ENCODE data around the gene KCNJ12.
"Not testable (repeated sequence)": the region's sequence is repeated elsewhere in the genome, so short reads cannot be mapped to it uniquely, and the experiment has no call there.

Gene KCNJ12

DNA sequence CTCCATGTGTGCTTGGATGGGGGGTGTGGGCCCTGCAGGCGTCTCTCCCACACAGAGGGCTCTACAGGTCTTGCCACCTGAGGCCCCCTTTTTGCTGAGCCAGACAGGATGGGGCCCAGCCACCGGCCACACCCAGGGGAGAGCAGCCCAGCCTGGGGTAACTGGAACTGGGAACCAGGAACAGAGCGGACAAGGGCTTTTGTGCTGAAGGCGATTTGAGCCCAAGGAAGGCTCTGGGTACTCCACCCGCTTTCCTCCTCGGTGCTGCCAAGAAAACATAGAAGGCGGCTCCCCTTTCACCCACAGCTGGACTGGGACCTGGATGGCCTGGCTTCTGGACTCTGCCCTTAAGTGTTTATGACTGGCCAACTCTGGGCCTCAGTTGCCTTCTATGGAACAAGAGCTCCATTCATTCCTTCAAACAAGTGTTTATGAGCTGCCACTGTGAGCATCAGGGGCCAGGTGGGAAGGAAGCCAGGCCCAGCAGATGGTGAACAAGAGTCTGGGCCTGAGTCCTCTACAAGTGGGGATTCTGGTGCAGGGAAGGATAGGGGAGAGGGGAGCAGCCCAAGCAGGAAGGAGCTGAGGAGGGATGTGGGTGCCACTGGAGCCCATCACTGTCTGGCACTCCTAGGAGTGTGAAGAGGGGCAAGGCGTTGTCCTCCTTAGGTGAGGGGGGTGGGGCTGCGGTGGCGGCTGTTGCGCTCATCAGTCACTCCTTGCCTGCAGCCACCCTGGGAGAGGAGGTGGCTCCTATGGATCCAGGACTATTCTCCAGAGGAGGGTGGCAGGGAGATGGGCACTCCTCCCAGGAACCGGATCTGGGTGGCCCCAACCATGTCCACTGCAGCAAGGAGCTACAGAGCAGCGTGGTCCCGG lies 46.4 kb downstream of the KCNJ12 start:
- DNase-seq: peak; percentile 24

DNA sequence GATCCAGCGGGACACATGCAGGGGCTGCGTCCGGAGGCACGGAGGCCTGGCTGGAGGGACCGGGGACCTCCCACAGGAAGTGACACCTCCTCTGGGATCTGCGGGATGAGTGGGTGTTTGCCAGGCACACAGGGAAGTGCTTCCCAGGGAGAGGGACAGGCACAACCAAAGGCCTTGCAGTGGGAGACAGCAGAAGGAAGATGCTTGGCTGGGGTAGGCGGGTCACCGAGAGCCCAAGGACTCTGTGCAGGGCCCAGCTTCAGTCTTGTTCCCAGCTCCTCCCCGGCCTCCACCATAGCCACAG lies 47.0 kb downstream of the KCNJ12 start:
- DNase-seq: not testable (repeated sequence)

DNA sequence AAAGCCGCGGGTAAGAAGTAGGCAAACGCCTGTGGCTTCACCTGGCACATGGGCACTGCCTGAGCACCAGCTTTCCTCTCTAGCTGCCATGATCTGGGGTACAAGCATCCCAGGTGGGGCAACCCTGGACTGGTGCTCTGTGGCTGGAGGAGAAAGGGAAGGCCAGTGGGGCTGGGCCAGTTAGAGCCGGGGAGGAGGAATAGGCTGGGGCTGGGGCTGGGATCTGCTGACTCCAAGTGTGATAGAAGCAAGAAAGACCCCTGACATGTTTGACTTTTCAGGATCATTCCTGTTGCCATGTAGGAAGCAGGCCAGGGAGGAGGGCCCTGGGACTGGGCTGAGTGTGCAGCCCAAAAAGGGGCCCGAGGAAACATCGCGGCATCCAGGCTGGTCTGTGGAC lies 48.5 kb downstream of the KCNJ12 start:
- DNase-seq: not testable (repeated sequence)

DNA sequence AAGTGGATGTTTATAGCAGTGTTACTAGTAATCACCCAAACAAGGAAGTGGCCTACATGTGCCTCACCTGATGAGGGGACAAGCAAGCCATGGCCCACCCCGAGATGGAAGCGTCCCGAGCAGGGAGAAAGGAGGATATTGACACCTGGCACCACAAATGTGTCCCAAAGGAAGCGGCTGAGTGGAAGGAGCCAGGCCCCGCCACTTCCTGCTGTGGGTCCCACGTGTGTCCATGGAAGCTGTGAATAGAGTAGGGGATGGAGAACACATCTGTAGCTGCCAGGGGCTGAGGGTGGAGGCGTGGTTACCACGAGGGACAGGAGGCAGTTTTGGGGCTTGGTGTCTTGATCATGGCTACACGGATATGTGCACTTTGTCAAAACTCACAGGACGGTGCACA lies 49.2 kb downstream of the KCNJ12 start:
- DNase-seq: no peak

DNA sequence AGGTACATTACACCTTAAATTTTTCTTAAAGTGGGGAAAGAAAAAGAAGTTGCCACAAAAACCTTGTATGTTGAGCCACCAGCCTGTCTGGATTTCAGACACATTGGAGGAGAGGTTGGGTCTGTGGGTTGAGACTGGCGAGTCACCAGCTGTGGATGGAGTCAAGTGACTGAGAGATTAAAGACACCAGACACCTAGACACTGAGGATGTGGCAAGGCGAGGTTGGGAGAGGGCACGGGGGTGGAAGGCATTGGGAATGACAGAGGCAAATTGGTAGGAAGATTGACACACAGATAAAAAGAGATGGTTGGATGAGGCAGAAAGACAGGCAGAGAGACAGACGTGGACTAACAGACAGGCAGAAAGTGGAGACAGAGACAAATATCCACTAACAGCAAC lies 49.6 kb downstream of the KCNJ12 start:
- no peak for DNase-seq

DNA sequence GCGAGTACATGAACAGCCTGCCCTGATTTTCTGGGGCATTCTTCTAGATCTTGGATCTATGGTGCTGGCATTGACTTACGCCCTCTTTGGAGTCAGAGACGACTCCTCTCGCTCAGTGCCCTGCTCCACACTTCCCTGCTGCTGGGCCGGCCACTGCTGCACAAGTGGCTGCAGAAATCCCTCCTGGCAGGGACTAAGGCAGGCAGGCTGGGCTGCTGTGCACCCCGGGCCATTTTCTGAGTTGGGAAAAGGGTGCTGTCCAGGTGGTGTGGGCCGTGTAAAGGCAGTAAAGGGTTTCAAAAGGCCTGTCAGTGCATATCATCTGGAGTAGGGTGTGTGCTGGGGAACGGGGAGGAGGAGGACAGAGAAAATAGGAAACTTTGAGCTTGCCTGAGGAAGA lies 50.1 kb downstream of the KCNJ12 start:
- DNase-seq: not testable (repeated sequence)

DNA sequence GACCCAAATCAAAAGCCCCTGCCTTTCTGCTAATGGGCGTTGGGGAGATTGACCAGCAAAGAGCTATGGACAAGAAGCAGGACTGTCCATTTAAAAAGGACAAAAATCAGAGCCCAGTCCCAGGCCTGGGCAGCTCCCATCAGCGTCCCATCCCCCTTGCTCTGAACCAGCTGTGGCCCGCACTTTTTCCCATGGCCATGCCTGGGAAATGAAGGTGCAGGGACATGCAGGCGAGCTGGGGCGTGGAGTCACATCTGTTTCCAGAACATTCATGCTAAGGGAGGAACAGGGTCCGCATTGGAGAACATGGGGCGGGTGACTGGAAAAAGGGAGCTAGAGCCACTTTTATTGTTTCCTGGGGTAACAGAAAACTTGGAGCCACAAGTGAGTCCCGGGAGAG lies 50.7 kb downstream of the KCNJ12 start:
- not testable (repeated sequence) for DNase-seq

DNA sequence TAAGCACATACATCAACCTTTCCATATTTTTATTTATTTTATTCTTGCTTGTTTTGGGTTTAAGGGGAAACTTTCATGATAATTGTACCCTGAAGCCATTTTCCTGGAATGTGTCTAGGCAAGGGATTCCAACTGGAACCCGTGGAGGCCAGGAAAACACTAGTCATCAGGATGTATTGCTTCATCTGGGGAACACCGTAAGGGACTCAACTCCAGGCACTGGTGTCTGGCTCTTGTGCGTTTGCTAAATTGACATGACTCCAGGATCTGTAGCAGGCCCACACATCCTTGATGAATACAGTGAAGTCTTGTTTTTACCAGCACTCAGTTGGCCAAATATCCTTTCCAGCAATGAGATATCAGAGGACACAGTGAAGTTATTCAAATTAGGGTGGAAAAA lies 51.6 kb downstream of the KCNJ12 start:
- DNase-seq: not testable (repeated sequence)

DNA sequence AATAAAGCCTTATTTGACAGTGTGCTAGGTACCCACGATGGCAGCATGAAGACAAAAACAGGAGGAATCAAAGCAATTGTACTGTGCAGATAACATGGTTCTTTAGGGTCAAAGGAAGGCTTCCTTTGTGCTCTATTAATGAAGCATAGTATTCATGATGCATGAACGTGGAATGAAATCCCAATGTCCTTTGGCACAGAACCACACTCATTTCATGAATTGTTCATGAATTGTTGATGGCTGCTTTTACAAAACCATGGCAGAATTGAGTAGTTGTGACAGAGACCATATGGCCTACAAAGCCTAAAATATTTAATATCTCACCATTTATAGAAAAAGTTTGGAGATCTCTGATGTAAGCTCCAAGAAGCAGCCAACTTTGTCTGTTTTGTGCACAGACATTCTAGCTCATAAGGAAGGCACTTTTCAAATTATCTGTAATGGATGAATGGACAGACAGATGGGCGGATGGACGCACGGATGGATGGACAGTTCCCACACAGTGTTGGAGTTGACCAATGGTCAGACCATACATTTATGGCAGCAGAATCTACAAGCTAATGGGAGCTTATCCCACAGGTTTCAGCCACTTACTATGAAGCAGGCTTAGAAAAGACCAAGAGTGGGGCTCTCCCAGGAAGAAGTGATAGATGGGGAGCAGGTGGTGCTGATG lies 52.7 kb downstream of the KCNJ12 start:
- not testable (repeated sequence) for DNase-seq

DNA sequence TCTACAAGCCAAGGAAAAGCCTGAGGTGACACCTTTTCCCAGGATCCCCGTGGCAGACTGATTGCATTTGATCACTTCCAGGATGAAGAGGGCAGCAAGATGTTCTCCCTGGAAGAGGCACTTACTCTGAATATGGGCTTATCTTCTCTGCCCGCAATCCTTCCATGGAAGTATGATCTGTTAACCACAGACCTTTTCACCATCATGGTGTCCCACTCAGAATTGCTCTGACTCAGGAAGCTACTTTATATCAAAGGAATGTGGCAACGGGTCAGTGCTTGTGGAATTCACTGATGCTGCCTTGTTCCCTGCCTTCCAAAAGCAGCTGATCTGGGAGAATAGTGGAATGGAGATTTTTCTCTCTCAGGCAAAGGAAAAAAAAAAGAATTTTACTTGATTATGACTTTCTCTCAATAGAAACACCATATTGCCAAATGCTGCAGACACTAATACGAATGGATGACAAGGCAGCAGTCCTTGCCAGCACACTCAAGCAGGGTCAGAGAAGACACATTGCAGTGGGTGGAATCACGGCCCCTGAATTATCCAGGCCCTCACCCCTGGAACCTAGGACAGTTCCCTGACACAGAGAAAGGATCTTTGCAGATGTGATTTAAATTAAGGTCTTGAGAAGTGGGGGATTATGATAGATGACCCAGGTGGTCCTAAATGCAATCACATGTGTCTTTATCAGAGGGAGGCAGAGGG lies 53.9 kb downstream of the KCNJ12 start:
- DNase-seq: not testable (repeated sequence)

DNA sequence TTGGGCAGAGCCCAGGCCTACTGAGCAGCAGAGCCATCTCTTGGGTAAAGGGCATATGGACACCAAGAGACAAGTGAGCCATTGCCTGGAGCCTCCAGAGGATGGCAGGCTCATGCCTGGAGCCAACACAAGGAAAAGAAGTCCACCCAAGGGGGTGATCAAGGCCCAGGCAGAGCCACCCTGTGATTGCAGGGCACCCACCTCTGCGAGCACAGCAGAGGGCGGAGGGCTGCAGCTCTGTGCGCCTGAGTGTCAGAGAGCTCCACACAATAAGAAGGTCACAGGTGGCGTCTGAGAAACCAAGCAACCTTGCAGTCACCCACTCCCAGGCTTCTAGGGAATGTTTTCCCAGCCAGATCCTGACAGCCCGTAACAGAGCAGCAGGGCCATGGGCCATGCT lies 57.8 kb downstream of the KCNJ12 start:
- DNase-seq: not testable (repeated sequence)

DNA sequence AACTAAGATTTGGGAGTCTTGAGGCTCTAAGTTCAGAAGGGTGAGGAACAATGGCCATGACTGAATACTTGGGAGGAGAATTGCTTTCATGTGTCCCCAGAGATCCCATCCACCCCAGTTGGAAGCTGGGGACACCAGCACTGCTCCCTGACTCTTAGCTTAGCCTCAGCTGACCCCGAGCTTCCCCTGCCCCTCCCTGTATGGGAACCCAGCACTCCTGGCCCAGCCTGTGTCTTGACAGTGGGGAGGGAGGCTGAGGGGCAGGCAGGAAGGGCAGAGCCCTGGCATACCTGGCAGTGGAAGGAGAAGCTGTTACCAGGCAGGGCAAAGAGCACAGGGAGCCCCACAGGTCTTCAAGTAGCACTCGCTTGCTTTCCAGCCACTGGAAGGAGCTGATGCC lies 58.8 kb downstream of the KCNJ12 start:
- DNase-seq: not testable (repeated sequence)

DNA sequence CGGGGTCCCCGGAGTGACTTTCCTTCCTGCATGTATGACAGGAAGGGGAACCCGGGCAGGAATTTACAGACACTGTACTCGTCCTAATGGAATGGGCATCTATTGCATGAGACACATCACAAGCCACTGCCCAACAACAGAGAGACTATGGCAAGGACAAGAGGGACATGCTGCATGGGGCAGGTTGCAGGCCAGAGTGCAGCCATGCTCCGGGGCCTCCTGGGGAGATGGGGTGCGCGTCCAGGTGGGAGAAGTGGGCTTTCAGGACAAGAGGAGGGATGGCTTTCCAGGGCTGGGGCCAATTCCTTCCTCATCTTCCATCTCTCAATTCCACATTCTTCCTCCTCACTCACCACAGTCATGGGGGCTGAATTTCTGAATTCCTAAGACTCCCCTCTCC lies 60.3 kb downstream of the KCNJ12 start:
- not testable (repeated sequence) for DNase-seq

DNA sequence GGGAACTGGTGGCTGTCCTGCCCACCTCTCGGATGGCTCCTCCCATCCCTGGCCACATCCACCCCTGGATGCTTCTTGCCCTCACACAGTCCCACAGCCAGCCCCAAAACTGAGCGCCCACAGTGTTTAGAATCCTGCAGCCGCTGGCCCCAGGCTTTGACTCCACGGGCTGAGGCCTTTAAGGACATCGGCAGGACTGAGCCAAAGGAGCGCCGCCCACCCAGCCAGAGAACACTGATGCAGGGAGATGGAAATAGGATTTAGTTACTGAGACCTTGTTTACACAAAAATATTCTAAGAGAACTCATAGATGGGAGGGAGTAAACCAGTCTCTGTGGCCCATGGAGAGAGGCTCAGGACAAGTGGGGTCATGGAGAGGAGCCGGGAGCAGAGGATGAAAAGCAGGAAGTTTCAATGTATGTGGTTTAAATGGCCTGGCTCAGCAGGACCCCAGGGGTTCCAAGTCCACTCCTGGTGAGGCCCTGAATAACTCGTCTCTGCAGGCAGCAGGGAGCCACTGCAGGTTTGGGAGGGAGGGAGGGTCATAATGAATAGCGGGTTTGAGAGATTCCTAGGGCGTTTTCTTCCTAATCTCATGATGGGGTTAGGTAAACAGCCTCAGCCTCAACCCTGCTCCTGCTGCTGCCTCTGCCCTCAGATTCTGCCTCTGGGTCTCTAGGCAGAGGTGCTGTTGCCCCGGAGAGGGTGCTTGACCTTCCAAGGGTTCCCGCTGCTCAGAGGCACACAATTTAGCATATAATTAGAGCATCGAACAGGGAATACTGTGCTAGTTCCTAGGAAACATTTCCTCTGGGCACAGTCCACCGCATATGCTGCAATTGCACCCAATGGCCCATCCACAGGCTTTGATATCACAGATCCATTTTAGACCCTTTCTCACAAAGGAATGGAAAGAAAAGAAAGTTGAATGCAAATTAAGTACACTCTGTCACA lies 61.0 kb downstream of the KCNJ12 start:
- not testable (repeated sequence) for DNase-seq

DNA sequence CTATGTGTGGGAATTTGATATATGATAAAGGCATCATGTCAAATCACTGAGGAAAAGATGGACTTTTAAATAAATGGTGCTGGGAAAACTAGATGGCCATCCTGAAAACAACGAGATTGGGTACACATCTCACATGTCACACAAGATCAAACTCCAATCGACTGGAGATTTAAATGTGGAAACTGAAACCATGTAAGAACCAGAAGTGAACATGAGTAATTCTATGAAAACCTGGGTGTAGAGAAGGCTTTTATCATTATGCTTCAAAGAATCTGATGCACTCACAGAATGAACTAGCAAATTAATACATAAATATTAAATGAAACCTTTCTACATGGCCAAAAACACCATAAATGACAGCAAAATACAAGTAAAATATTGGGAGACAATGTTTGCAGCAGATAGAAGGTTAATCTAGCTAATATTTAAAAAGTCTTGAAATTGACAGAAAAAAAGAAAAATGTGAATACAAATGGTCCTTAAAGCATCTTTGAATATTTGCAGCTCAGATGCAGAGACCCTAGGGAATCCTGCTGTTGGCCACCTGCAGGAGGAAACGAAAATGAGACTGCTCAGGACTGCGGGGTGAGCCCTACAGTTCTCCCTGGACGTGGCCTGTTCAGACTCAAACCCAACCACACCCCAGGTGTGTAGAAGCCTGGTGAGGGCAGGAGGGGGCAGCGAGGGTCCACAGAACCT lies 62.3 kb downstream of the KCNJ12 start:
- DNase-seq: not testable (repeated sequence)

DNA sequence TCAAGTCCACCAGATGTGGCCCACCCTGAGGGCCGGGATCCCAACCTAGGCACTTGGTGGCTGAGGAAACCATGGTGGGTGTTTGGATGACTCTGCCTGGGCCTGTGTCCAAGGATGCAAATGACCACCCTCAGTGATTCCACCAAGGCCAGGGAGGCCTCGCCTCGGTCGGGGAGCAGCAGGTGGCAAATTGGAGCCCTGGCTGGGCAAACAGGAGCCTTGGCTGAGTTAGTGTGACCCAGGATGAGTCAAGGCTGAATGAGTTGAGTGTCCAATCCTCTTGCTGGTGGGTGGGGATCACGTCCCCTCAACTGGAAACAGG lies 62.8 kb downstream of the KCNJ12 start:
- DNase-seq: not testable (repeated sequence)

DNA sequence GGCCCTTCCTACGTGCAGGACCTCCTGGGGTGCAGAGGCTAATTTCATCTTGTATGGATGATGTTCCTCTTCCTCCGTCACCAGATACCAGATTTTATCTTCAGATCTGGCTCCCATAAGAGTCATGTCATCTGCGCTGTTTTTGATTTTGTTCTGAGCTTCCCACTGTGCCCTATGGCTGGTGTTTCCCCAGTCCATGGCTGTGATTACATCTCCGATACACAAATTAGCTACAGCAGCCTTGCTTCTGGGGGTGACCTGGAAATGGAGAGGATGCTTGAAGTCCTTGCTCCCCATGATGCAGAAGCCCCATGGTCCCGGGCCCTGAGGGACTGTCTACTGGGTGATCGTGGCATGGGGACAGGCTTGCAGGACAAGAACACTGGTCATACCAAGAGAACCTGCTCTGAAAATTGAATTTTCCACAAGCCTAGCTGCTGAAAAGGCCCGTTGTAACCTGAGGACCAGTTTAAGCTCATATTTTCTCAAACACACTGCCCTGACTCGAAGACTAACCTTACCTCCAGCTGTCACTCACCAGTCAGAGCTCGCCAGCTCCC lies 69.0 kb downstream of the KCNJ12 start:
- DNase-seq: peak; percentile 33

DNA sequence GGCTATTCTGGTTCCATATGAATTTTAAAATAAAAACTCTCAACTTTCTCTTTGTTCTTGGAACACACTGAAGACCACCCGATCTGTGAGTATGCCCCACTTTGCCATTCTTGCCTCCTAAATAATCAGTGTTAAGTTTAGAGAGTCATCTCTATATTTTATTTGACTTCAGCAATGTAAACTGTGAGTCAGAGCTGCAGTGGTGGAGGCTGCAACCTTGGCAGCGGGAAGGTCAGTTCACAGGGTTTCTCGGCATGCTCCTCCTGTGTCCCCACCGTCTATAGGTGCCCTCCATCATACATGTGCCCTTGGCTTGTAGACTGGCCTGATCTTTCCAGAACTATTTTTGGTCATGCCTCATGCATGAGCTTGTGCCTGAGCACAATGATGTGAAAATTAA lies 71.4 kb downstream of the KCNJ12 start:
- not testable (repeated sequence) for DNase-seq

DNA sequence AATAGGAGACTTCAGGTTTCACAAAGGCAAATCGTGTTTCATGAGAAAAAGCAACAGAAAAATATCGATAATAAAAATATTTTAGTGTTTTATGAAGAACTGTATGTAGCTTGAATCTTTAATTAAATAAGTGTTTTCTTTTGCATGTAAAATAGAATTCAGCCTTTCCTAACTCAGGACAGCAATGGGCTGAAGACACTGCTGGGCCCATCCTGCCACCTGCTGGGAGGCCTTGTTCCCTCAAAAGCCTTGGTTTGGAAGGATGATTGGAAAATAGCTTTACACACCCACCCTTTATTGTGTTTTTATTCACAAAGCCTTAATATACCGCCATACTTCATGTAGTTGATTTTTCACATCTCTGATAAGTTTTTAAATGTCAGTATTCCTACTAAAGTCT lies 73.7 kb downstream of the KCNJ12 start:
- not testable (repeated sequence) for DNase-seq

DNA sequence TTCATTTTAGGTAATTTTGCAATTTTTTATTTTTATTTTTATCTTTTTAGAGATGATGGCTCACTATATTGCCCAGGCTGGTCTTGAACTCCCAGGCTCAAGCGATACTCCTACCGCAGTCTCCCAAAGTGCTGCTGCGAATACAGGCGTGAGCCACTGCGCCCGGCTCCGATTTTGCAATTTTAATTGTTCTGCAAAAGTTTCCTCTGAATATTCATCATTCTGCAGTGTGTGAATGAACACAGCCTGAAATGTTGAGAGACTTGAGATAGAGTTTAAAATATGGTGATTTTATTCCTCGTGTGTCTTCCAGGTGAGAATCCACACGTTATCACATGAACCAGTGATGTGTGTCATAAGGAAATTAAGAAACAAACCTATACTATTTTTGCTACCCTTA lies 75.8 kb downstream of the KCNJ12 start:
- no peak for DNase-seq

DNA sequence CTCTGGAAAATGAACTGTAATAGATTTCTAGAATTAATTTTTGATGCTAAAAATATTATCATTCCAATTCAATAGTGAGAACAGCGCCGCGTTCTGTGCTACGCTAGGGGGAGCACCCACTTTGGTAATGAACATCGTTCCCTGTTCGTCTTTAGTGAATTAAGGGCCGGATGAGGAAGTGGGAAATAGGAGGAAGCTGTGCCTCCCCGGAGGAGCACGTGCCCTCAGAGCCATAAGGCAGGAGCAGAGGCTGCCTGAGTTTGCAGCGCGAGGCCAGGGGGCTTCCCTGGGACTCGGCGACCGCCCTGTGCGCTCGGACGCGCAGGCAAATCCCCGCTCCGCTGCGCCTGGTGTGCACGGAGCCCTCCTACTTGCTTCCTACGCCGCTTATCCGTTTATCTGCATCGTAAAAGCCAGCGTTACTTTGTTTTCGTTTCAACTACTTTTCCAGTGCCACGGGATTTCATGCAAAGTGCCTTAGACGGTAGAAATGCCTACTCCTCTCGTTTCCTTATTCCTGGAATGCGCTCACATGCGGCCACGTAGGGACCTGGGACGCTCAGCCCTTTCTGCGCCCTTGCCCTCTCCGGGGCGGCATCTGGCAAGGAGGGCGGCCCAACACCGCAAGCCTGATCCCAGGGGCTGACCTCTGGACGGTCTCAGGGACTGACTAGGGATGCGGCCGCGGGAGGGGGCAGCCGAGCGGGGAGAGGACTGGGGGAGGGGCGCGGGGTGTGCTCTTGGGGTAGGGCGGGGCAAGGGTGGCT lies 76.4 kb downstream of the KCNJ12 start:
- DNase-seq: no peak

Measured in NCI-H2171 treated with DMSO at 0.1 percent for 48 hours (cell line).